Head of caudate nucleus (tissue), 42 donors: ENCODE data around the gene TUFT1.

Experiments used
- DNase-seq, 42 donors: peaks; one replicate each; pipeline versions ENCODE4 v3.0.0 to v3.0.0-alpha.2; 2020 to 2021; ENCODE audit warnings: mixed read lengths in 7 of 42
- intact Hi-C: fragments of 100-400 bp; cut with DNase I; formaldehyde crosslinking; loops from one replicate; pipeline ENCODE4 v1.15.0; 2022

The TUFT1 gene, protein sequence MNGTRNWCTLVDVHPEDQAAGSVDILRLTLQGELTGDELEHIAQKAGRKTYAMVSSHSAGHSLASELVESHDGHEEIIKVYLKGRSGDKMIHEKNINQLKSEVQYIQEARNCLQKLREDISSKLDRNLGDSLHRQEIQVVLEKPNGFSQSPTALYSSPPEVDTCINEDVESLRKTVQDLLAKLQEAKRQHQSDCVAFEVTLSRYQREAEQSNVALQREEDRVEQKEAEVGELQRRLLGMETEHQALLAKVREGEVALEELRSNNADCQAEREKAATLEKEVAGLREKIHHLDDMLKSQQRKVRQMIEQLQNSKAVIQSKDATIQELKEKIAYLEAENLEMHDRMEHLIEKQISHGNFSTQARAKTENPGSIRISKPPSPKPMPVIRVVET

DNA sequence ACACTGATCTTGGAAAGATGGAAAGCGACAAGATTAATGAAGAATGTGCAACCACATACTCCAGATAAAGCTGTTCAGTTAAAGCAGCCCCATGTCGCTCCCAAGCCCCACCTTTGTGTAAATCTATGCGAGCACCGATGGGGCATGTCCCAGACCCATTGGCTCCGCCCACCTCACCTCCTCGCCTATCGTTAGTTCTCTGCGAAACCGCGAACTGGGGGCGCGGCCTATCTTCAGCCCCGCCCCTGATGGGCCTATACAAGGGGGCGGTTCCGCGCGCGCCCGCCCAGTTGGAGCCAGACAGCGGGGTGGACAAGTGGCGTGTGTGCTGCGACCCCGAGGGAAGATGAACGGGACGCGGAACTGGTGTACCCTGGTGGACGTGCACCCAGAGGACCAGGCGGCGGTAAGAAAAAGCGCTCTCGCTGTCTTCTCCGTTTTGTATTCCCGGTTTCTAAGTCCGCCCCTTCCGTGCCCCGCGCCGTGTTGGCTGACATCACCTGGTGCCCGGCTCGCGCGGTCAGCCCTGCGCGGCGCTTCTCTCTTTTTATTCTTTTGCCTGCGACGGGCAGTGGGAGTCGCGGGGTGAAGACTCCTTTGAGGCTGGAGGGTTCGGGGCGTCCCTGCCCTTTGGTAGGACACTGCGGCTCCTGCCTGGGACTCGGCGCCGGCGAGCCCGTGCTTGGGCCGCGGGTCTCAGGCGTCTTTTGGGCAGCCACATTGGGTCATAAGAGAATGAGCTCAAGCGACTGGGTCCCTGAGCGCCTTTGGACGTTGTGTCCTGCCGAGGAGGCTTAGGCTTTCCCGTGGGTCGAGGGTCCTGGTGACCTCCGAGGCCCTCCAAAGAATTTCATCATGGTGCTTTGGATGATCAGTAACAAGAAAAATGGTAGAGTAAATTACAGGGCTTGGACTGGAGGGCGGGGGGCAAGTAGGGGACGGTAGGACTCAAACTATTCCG, at the start of gene TUFT1:
Gene TUFT1, plus strand, starts transcription at position 289 of the 961 bp plus-strand sequence. Its CDS starts 58 bp downstream, at position 347.
- intact Hi-C loops, result no loop called here
- DNase-seq, result peak; percentile 82 to 97 (median 92)

DNA sequence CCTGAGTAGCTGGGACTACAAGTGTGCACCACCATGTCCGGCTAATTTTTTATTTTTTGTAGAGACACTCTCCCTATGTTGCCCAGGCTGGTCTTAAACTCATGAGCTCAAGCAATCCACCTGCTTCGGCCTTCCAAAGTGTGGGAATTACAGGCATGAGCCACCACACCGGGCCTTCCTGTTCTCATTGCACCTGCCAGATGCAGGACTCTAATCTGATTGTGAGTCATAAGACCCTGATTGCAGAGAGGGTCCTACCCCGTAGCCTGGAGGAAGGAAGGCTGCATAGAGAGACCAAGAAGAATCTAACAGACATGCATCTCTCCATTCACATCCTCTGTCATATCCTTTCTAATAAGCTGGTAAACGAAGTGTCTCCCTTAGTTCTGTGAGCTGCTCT, 48.5 kb upstream of the TUFT1 start:
- intact Hi-C loops, result no loop called here
- DNase-seq, result no peak

DNA sequence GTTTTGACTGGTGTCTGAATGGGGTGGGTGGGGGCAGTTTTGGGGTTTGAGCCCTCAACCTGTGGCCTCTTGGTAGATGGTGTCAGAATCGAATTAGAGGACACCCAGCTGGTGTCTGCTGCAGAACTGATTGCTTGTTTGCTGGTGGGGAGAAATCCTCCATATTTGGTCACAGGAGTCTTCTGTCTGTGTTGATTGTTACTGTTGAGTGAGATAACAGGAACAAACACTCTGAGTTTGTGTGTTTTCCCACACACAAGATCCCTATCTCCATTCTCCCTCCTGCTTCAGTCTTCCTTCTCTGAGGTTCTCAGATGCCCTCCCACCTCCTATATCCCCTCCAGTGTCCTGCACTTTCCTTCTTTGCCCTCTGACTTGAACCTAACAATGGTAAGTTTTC, 48.0 kb upstream of the TUFT1 start:
- DNase-seq, result no peak
- intact Hi-C loops, result no loop called here

DNA sequence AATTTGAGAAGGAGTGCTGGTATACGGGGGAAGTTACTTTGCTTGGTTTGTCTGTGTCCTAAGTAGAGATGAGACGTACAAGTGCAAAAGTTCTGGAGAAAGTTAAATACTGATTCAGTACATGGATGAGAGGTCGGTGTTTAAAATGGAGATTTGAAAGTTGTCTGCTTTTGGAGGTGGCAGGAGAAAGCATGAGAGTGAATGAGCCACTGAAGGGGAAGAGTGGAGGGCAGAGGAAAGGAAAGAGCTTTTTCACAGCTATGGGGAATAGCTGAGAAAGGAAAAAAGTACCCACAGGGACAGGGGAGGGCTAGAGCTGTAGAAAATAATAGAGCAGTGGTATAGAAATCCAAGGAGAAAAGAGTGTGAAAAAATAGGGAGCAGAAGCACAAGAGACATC, 47.1 kb upstream of the TUFT1 start:
- DNase-seq, result no peak
- intact Hi-C loops, result no loop called here

DNA sequence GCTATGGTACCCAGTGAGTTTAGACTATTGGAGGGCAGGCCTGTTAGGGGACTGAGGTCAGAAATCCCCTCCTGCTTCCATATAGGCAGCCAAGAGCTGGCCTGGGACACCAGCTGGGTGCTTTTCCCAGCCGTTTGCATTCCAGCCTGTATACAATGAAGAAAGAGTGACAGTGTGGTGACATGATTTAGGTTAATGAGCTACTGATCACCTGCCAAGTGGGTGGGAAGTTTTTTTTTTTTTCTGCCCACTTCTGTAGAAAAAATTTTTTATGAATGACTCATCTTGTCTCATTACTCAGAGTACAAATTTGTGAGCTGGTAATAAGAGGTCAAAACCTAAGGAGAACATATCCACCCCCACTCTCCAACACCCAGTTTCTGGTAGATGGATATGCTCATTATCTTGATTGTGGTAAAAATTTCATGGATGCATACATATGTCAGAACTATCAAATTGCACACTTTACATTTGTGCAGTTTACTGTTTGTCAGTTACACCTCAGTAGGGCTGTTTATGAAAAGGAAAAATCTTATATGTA, 45.3 kb upstream of the TUFT1 start:
- DNase-seq, result peak in 7 of 42 donors; percentile 13 to 66 (median 30)
- intact Hi-C loops, result no loop called here

DNA sequence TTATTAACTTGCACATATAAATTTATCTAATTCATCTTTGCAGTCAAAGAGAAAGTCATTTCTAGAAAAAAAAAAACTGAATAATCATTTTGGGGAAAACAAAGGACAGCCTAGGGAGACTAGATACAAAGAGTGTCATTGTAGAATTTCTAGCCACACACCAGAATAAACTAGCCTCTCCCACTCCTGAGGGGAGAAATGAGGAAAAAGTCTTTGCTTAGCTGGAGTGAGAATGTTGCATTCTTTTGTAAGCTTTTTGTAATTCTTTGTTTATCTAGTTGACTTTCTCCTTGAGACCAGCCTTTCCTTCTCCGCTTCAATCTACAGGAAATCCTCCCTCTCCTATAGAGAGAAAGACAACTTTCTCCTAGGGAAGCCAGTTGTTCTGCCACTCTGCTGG, 44.8 kb upstream of the TUFT1 start:
- intact Hi-C loops, result no loop called here
- peak in 2 of 42 donors; percentile 28 to 49 for DNase-seq

DNA sequence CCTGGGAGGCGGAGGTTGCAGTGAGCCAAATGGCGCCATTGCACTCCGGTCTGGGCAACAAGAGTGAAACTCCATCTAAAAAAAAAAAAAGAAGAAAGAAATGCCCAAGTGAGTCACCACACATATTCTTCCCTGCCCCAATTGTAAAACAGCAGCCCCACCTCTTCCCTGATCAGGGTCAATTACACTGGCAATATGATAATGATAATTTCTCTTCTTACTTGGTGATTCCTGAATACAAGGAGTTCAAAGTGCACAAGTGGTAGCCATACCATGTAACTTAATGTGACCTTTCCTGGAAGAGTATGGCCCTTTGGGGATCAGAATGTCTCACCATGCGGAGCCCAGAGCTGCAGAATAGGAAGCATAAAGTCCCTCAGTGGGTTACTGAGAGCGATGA, 40.7 kb upstream of the TUFT1 start:
- intact Hi-C loops, result no loop called here

DNA sequence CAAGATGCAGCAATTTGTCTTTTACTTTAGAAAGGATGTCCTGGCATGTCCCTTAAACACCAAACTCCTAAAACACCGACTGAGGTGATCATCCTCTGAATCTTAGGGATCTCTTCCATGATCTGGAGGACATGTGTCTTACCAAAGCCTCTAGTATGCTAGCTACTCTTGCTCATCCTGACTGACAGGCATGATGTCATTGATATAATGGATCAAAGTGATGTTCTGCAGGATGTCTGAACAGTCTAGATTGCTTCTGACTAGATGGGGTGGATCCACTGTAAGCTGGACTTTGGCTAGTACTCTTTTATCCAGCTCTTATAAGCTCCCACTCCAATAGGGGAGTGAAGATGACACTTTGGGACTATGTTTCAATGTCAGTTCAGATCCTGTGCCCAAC, 40.2 kb upstream of the TUFT1 start:
- intact Hi-C loops, result no loop called here

More for the DNA sequence above, 40.7 kb upstream of the TUFT1 start:
- no peak for DNase-seq

DNA sequence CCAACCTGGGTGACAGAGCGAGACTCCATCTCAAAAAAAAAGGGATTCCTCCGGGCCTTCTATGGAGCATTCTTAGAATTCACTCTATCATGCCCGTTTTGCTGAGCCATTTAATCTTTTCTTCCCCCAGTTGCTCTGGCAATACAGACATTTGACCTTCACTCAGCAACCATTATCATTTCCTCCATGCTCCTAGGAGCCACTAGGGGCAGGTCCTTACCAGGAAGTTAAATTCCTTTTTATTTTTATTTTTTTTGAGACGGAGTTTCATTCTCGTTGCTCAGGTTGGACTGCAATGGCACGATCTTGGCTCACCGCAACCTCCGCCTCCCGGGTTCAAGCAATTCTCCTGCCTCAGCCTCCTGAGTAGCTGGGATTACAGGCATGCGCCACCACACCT, 38.6 kb upstream of the TUFT1 start:
- DNase-seq, result no peak
- intact Hi-C loops, result no loop called here

More for the DNA sequence above, 40.2 kb upstream of the TUFT1 start:
- DNase-seq, result no peak

DNA sequence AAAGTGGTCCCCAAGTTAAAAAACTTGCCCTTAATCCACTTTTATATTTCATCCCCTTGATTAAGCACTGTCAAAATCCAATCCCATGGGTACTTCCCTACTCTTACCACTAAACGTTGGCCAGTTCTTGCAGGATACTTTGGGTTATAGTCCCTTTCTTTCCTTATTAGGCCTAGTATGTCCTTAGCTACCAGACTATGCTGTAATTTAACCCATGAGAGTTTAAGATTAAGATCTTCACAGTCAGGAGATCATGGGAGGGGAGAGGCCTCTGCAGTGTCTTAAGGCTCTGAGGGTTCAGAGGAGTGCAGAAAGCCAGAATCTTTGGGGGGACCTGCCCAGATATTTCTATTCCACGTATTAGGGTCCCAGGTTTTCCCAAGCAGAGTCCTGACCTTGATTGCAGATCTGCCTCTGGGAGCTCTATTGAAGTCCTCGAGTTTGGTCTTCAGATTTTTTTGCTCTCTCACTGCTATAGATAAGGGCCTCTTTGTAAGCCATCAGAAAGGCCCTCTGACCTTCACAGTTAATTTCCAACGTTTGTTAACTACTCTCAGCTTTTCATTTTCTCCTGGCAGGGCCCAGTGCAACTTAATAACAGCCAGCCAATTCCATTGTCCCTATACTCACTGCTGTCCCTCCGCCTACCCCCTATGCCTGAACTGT, 37.9 kb upstream of the TUFT1 start:
- DNase-seq, result no peak
- intact Hi-C loops, result no loop called here

DNA sequence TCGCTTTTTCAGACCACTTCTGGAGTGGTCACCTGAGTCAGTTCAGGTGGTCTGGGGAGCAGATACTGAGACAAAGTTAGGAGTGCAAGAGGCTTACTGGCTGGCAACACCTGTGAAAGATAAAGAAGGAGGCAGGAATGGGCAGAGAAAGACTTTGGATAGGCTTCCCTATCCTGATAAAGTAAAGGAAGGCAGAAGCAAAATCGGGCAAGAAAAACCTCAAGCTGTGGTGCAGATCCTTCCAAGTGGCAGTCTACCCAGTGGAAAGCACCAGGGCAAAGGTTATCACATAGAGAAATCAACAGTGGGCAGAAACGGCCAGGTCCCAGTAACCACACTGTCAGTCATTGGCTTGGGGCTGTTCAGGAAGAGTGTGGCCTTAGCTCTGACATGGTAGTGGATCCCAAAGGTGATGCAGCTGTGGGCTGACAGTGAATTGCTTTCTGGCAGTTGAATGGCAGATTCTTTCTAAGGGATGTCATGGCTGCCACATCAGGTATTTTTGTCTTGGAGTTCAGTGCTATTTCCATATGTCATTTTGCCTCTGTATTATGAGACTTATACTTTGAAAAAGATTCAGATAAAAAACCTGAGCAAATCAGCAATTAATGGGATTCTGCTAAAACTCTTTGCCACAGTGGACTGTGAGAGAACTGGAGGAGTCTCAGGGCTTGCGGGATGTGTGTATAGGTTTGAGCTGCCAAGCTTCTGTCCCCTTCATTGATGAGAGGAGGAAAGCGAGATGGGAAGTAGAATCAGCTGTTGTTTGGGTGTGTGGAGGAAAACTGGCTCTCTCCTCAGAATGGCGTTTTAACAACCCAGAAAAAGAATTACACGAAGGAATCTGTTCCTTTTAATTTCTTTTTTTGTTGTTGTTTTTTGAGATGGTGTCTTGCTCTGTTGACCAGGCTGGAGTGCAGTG, 37.0 kb upstream of the TUFT1 start:
- DNase-seq, result no peak
- intact Hi-C loops, result no loop called here

DNA sequence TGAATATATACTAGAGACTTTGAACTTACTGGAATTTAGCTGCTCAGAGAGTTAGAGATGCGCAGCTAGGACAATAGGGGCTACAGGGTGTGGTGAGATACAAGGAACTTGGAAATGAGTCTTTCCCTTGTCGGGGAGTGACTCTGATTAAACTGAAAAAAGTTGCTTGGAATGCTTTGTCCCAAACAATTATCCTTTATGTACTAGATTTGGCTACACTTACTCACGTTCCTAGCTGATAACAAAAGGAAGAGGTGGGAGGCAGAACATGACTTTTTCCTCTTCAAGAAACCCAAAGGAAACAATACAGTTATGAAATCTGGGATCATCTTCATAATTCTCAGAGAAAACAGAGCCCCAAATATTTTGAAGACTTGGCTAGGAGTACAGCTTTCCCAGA, 35.9 kb upstream of the TUFT1 start:
- intact Hi-C loops, result no loop called here
- no peak for DNase-seq

DNA sequence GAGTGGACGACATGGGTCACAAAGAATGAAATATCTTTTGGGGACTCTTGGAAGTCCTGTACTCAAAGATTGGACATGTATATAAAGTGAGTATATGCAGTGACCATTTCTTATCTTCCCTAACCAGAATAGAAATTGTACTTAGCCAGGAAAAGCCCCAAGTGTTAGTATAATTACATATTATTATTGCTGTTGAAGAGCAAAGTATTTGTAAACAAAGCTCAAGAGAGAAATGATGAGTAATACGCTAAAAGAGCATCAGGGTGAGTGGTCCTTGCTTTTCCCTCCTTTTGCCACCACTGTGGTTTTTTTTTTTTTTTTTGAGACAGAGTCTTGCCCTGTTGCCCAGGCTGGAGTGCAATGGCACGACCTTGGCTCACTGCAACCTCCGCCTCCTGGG, 35.4 kb upstream of the TUFT1 start:
- intact Hi-C loops, result loop anchor here (5.0 kb wide), 1 partner anchor 42 kb away; no protein-coding TSS in a partner anchor
- no peak for DNase-seq

DNA sequence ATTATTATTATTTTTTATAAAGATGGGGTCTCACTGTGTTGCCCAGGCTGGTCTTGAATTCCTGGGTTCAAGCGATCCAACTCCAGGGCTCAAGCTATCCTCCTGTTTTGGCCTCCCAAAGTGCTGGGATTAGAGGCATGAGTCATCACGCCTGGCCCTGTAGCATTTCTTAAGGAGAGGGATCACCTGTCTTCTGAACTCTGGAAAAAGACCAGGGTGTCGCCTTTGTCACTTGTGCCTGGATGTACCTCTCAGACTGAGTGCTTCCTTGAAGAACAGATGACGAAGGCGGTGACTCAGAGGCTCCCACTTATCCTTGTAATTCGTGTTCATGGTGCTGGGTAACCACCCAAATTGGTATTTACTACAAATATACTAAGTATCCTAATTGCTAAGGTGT, 31.3 kb upstream of the TUFT1 start:
- intact Hi-C loops, result loop anchor here (5.0 kb wide), 1 partner anchor 47 kb away; no protein-coding TSS in a partner anchor
- DNase-seq, result peak in 32 of 42 donors; percentile 21 to 80 (median 48)

DNA sequence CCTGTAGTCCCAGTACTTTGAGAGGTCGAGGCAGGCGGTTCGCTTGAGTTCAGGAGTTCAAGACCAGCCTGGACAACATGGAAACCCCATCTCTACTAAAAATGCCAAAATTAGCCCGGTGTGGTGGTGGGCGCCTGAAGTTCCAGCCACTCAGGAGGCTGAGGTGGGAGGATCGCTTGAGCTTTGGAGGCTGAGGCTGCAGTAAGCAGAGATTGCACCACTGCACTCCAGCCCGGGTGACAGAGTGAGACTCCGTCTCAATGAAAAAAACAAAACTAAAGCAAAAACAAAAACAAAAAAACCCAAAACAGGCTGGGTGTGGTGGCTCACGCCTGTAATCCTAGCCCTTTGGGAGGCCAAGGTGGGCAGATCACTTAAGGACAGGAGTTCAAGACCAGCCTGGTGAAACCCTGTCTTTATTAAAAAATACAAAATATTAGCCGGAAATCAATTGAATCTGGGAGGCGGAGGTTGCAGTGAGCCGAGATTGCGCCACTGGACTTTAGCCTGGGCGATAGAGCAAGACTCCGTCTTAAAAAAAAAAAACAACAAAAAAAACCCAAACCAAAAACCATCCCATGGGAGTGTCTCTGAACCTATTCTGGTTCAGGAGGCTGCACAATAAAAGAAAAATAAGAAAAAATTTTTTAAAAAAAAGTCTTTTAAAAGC, 30.6 kb upstream of the TUFT1 start:
- intact Hi-C loops, result loop anchor here (5.0 kb wide), 1 partner anchor 47 kb away; no protein-coding TSS in a partner anchor
- no peak for DNase-seq

DNA sequence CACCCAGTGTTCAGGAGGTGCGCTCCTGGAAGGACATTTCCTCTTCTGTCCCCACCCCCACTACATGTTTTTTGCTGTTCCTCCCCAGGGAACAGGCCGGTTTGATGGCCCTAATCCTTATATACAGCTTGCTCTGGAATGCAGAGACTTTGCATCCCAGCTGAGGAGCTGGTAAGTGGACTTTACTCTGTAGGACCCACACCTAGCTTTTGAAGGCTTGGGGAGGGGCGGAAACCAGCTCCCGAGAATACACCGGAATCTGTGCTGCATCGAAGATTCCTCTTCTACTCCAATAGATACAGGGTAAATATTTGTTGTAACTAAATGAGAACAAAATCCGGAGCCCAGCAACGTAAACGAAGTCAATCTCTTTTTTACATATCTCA, 30.1 kb upstream of the TUFT1 start:
- intact Hi-C loops, result no loop called here
- DNase-seq, result no peak

DNA sequence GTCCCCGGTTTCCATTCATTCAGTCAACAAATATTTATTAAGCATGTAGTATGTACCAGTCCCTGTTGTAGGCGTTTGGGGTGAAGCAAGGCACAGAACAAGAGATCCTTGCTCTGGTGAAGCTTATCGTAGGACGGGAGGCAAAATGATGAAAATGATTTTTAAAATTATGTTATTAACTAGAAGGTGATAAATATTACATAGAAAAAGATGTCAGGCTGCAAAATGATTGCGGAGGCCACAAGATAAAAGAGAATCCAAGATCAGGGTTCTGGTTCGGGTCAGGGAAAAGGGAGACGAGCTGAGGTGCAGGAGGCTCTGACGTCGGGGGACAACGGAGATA, 29.5 kb upstream of the TUFT1 start:
- intact Hi-C loops, result no loop called here
- DNase-seq, result no peak
